ENCODE results near the gene ZC3H12D.
"Not testable (repeated sequence)": the region's sequence is repeated elsewhere in the genome, so short reads cannot be mapped to it uniquely, and the experiment has no call there.

Gene ZC3H12D

GRCh38 chr6:149484733-149485700 lies at the start of gene ZC3H12D:
ZC3H12D (minus strand) TSS chr6:149485014; CDS start chr6:149474543, 10,471 bp downstream.
- DNase-seq (ENCODE audit: low spot score), result peak; percentile 88

- no peak for DNase-seq (ENCODE audit: low spot score)
Observed at GRCh38 chr6:149529650-149530049, 44.8 kb upstream of the ZC3H12D start.

- no peak for DNase-seq (ENCODE audit: low spot score)
Observed at GRCh38 chr6:149515494-149515893, 30.7 kb upstream of the ZC3H12D start.

GRCh38 chr6:149513915-149514314 lies 29.1 kb upstream of the ZC3H12D start:
- DNase-seq (ENCODE audit: low spot score), result no peak

- DNase-seq (ENCODE audit: low spot score), result no peak
Observed at GRCh38 chr6:149510793-149511512, 26.1 kb upstream of the ZC3H12D start.

- DNase-seq (ENCODE audit: low spot score), result peak; percentile 83
Observed at GRCh38 chr6:149508485-149508884, 23.7 kb upstream of the ZC3H12D start.

- no peak for DNase-seq (ENCODE audit: low spot score)
Observed at GRCh38 chr6:149503872-149504271, 19.1 kb upstream of the ZC3H12D start.

GRCh38 chr6:149503276-149503675 lies 18.5 kb upstream of the ZC3H12D start:
- DNase-seq (ENCODE audit: low spot score), result no peak

- DNase-seq (ENCODE audit: low spot score), result no peak
Observed at GRCh38 chr6:149501768-149502167, 17.0 kb upstream of the ZC3H12D start.

- DNase-seq (ENCODE audit: low spot score), result no peak
Observed at GRCh38 chr6:149501201-149501600, 16.4 kb upstream of the ZC3H12D start.

- no peak for DNase-seq (ENCODE audit: low spot score)
Observed at GRCh38 chr6:149500096-149500495, 15.3 kb upstream of the ZC3H12D start.

GRCh38 chr6:149499066-149499465 lies 14.3 kb upstream of the ZC3H12D start:
- no peak for DNase-seq (ENCODE audit: low spot score)

- DNase-seq (ENCODE audit: low spot score), result no peak
Observed at GRCh38 chr6:149497365-149497764, 12.6 kb upstream of the ZC3H12D start.

- peak; percentile 47 for DNase-seq (ENCODE audit: low spot score)
Observed at GRCh38 chr6:149496597-149496996, 11.8 kb upstream of the ZC3H12D start.

GRCh38 chr6:149495349-149496016 lies 10.7 kb upstream of the ZC3H12D start:
- DNase-seq (ENCODE audit: low spot score), result not testable (repeated sequence)

GRCh38 chr6:149494810-149495209 lies 10.0 kb upstream of the ZC3H12D start:
- peak; percentile 92 for DNase-seq (ENCODE audit: low spot score)

GRCh38 chr6:149493761-149494320 lies 9.0 kb upstream of the ZC3H12D start:
- DNase-seq (ENCODE audit: low spot score), result no peak

GRCh38 chr6:149492798-149493343 lies 8.1 kb upstream of the ZC3H12D start:
- DNase-seq (ENCODE audit: low spot score), result no peak

GRCh38 chr6:149489967-149490366 lies 5.2 kb upstream of the ZC3H12D start:
- no peak for DNase-seq (ENCODE audit: low spot score)

GRCh38 chr6:149488815-149489214 lies 4.0 kb upstream of the ZC3H12D start:
- no peak for DNase-seq (ENCODE audit: low spot score)

GRCh38 chr6:149487316-149487715 lies 2.5 kb upstream of the ZC3H12D start:
- DNase-seq (ENCODE audit: low spot score), result no peak

Measured in activated CD4-positive, alpha-beta T cell treated with anti-CD3 and anti-CD28 coated beads, Interleukin-2, Interleukin-4, amounts not matched to agents 100 ng/mL and 50 ng/mL, durations not matched to agents 16 hours and 8 hours (primary cell).